Hypothalamus (tissue), 51 donors: ENCODE measurements around the gene FLT3LG.
A peak's percentile ranks its signal among the peaks of the same experiment; 100 is the strongest.
"Not testable (repeated sequence)": the region's sequence is repeated elsewhere in the genome, so short reads cannot be mapped to it uniquely, and the experiment has no call there.

Experiments used
- DNase-seq, 51 donors: peaks; one replicate each; lab custom pipeline; 2025; lab: John Stamatoyannopoulos, UW

The FLT3LG gene

DNA sequence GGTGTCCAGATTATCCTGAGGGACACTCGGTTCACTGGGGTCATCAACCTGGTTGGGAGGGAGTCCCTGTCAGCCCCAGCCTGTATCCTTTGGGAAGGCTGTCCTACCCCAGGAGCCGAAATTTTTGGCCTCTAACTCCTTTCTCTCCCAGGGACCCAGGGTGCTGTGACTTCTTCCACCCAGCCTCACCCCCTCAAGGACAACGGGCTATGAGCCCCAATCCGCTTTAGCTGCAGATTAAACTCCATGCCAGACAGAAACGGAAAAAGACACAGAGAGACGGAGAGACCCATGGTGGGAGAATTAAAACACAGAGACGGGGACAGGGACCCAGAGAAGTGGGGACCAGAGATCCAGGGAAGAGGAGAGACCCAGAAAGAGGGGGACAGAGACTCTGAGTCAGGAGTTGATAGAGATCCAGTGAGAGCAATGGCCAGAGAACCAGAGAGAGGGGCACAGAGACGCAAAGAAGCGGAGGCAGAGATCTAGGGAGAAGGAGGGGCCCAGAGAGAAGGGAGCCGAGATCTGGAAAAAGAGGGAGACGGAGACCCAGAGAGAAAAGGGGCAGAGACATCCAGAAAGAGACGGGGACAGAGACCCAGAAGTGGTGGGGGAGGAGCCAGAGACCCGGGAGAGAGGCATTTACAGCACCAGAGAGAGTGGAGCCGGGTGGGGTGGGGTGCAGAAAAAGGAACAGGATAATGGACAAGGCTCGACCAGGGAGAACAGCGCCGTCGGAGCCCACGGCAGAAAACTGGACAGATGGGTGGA is 33.4 kb upstream of the FLT3LG start:
- DNase-seq, result no peak

GRCh38 chr19:49441210-49441959 is 32.6 kb upstream of the FLT3LG start, which contains the start of gene SLC17A7:
Gene SLC17A7 (minus strand): TSS chr19:49441527. CDS start chr19:49441379, 148 bp downstream.
- peak in 1 of 51 donors; percentile 16 for DNase-seq

- no peak for DNase-seq
Measured at GRCh38 chr19:49441960-49442350, 32.1 kb upstream of the FLT3LG start.

DNA sequence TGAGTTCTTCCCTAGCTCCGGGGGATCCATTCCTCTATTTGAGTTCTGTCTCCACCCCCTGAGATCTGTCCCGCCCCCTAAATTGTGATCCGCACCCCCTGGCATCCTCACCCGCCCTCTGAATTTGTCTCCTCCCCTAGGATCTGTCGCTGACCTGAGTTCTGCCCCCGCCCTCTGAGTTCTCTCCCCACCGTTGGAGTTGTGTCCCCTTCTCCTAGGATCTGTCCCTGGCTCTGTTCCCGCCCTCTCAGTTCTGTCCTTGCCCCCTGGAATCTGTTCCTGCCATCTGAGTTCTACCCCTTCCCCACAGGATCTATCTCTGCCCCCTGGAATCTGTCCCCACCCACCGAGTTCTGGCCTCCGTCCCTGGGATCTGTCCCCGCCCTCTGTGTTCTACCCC is 31.7 kb upstream of the FLT3LG start:
- DNase-seq, result no peak

GRCh38 chr19:49442771-49443365 is 31.1 kb upstream of the FLT3LG start:
- peak in 16 of 51 donors; percentile 5 to 56 (median 30) for DNase-seq

DNA sequence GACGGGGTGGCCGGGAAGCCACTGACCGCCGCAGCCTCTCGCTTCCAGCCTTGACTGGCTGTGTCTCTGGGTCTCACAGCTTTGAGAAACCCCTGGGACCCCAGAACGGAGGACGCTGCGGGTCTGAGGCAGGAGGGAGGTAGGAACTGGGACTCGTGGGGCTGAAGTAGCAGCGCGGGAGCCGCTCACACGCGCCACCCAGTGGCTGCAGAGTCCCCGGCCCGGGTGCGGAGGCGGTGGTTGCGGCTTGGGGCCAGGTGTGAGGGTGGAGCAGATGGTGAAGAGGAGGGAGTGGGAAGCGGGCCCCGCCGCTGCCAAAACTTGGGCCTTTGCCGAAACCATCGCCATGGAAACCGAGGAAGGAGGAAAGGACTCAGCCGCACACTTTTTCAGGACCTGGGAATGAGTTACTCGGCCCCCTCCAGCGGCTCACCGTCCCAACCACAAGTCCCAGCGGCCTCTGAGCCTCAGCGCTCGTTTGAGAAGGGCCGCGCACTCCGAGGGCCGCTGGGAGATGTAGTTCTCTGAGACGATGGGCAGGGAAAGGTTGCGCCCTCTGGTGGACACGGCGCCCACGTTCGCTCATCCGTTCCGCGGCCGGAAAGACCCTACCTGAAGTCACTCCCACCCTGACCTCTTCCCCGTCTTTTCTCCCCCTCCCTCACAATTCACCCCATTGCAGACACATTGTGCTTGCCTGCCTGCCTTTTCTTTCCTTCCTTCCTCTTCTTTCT is 30.5 kb upstream of the FLT3LG start:
- peak; percentile 49 to 99 (median 88) for DNase-seq

- DNase-seq, result not testable (repeated sequence)
Measured at GRCh38 chr19:49444100-49444700, 29.8 kb upstream of the FLT3LG start.

DNA sequence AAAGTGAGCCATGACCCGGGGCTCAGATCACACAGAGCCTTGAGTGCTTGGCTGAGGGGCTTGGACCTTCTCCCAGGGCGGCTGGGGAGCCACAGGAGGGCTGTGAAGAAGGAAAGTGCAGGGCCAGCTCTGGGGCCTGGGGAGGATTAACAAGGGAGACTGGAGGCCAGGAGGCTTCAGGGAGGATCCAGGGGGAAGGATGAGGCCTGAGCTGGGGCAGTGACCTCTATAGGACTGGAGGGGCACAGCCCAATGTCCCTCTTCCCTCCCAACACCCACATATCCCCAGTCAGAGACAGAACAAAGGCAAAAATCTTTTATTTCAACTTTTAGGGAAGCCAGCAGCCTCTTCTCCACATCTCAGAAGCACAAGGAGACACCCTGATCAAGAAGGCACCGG is 28.0 kb upstream of the FLT3LG start:
- no peak for DNase-seq

DNA sequence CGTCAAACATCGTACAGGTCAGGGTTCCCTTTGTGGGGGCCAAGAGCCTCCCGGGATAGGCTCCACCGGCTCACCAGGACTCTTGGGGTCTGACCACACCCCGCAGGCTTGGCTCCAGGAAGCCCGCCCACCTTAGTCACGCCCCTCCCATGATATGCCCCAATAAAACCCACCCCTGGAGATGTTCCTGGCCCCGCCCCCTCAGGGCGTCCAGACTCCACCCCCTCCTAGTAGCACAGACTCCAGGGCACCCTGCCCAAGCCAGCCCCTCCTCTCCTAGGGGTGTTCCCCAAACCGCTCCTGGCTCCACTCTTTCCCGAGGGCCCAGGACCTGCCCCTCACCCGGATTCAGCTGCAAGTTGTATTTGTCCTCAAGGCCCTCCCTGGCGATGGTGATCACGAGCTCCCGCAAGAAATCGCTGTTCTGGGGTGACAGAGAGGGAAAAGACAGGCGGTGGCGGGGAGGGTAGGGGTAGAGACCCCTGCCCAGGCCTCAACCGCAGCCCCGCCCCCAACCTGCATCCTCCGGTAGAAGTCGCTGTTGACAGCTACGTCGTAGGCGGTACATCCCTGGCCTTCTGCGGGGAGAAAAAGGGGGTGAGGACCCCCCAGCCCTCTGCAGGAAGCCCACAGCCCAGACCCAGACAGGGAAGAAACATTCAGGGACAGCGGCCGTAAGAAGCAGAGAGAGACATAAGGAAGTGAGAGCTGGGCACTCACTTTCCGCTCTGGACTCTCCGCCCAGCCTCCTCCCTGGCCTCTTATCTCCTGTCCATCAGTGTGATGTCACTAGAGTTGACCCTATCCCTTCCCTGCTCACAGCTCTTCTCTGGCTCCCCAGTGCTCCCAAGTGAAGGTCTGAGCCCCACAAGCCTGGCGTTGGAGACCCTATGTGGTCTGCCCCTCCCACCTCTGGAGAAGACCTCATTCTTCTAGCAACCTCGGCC is 26.3 kb upstream of the FLT3LG start:
- peak in 4 of 51 donors; percentile 2 to 12 (median 6) for DNase-seq

GRCh38 chr19:49448432-49448786 is 25.6 kb upstream of the FLT3LG start:
- DNase-seq, result no peak

- DNase-seq, result no peak
Measured at GRCh38 chr19:49450405-49450804, 23.6 kb upstream of the FLT3LG start.

DNA sequence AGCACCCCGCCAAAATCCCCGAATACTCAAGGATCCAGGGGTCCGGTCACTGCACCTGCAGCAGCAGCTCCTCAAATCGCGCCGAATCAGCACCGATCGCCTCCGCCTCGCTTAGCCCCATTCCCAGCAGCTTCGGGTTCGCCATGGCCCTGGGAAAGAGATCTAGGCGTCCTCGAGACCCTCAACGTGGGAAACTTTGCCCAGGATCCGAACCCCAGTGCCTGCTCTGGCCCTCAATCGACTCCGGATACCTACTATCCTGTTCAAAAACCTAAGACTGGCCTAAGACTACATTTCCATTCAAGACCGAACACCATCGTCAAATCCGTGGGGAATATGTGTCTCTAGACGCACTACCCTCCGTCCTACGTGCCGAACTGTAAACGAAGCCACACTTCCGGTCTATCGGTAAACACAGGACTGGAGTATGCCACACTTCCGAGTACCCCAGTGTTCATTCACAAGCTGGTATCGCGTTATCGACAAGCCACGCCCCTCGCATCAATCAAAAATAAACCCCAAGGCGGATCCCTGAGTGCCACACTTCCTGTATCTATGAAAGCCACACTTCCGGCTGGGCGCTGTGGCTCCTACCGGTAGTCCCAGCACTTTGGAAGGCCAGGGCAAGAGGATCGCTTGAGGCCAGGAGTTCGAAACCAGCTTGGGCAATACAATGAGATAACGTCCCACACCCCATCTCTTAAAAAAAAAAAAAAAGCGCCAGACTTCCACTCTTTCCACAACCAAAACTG is 22.4 kb upstream of the FLT3LG start, which contains the start of gene PIH1D1:
Gene PIH1D1, minus strand, starts transcription at position 385 of the 752 bp plus-strand sequence. Its CDS starts 240 bp downstream, at position 145.
- peak; percentile 23 to 98 (median 91) for DNase-seq

DNA sequence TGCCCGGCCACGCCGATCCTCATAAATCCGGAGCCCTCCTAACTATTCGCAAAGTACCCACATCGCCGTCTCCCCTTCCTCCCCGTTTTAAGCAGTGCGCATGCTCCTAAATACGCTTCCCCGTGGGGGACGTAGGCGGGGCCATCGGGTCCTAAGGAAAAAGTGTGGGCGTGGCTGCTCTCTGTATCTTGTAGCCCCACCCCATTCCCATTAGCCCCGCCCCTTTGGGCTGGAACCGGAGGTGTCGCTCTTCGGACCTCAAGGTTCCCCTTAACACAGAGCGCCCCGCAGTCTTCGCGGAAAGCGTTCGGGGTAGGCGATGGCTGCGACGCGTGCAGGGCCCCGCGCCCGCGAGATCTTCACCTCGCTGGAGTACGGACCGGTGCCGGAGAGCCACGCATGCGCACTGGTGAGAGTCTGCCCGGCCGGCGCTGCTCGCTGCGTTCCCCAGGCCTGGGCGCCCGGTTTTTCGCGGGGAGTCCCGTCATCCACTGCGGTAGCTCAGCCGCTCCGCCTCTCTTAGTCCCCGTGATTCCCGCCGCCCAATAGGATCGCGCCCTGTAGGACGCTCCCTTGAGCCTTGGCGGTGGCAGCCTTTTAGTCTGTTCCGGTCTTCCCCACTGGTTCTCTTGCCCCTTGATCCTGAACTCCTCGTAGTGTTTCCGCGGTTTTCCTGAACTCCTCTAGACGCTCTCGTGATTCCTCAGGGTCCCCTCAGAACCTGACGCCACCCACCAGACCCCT is 20.8 kb upstream of the FLT3LG start, which contains the start of gene ALDH16A1:
Gene ALDH16A1, plus strand, starts transcription at position 213 of the 744 bp plus-strand sequence. Its CDS starts 107 bp downstream, at position 320.
- peak; percentile 91 to 100 (median 97) for DNase-seq

DNA sequence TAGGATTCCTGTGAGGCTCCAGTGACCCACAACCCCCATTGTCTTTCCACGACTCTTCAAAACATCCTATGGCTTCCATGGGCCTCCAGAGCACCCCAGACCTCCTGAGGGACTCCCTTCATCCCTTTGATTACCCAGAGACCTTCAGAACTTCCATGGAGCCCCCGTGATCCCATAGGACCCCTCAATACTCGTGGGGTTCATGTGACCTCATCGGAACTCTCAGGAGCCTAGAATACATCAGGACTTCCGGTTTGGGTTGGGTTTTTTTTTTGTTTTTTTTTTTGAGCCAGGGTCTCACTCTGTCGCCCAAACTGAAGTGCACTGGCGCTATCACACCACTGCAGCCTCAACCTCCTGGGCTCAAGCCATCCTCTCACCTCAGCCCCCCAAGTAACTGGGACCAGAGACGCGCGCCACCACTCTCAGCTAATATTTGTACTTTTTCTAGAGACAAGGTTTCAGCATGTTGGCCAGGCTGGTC is 20.2 kb upstream of the FLT3LG start:
- no peak for DNase-seq

DNA sequence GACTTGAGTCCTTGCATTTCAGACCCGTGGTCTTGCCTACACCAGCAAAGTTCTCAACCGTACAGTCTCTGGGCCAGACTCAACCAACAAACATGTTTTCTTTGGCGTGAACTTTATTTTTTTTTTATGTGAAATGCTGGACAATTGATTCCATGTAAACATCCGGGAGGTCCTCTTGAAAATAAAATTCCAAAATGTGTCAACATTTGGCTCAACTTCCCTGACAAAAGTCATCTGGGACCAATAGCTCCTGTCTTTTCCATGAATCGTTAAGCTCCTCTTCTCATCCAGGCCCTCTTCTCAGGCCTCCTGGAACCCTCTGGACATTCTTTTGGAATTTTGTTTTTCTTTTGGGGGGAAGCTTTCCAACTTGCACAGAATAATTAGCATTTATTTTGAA is 18.2 kb upstream of the FLT3LG start:
- DNase-seq, result no peak

- DNase-seq, result no peak
Measured at GRCh38 chr19:49456326-49456725, 17.7 kb upstream of the FLT3LG start.

GRCh38 chr19:49458567-49458903 is 15.5 kb upstream of the FLT3LG start:
- DNase-seq, result no peak
